Central memory CD4-positive, alpha-beta T cell (primary cell): ENCODE results near the gene LRMDA.

Experiments used
- DNase-seq: peaks from one replicate; pipeline ENCODE4 v3.0.0; 2022

Gene LRMDA

GRCh38 chr10:76198287-76199035 lies 767.0 kb downstream of the LRMDA start:
- no peak for DNase-seq

- no peak for DNase-seq
Observed at GRCh38 chr10:76201962-76202361, 770.5 kb downstream of the LRMDA start.

- DNase-seq: no peak
Observed at GRCh38 chr10:76202777-76203176, 771.4 kb downstream of the LRMDA start.

GRCh38 chr10:76205361-76205760 lies 773.9 kb downstream of the LRMDA start:
- no peak for DNase-seq

- no peak for DNase-seq
Observed at GRCh38 chr10:76206797-76207352, 775.5 kb downstream of the LRMDA start.

- DNase-seq: no peak
Observed at GRCh38 chr10:76209135-76209534, 777.7 kb downstream of the LRMDA start.

GRCh38 chr10:76210211-76210610 lies 778.8 kb downstream of the LRMDA start:
- DNase-seq: no peak

- no peak for DNase-seq
Observed at GRCh38 chr10:76211691-76212090, 780.3 kb downstream of the LRMDA start.

- no peak for DNase-seq
Observed at GRCh38 chr10:76213876-76214275, 782.5 kb downstream of the LRMDA start.

GRCh38 chr10:76218035-76218434 lies 786.6 kb downstream of the LRMDA start:
- no peak for DNase-seq

- no peak for DNase-seq
Observed at GRCh38 chr10:76229341-76229740, 797.9 kb downstream of the LRMDA start.

- DNase-seq: no peak
Observed at GRCh38 chr10:76230921-76231285, 799.5 kb downstream of the LRMDA start.

- DNase-seq: no peak
Observed at GRCh38 chr10:76231286-76231934, 800.0 kb downstream of the LRMDA start.

- no peak for DNase-seq
Observed at GRCh38 chr10:76234499-76235226, 803.2 kb downstream of the LRMDA start.

- no peak for DNase-seq
Observed at GRCh38 chr10:76236356-76236755, 804.9 kb downstream of the LRMDA start.

- DNase-seq: no peak
Observed at GRCh38 chr10:76242956-76243355, 811.5 kb downstream of the LRMDA start.

- DNase-seq: no peak
Observed at GRCh38 chr10:76244061-76244686, 812.8 kb downstream of the LRMDA start.

- DNase-seq: no peak
Observed at GRCh38 chr10:76245951-76246495, 814.6 kb downstream of the LRMDA start.

GRCh38 chr10:76248649-76249200 lies 817.3 kb downstream of the LRMDA start:
- DNase-seq: no peak

- DNase-seq: no peak
Observed at GRCh38 chr10:76251841-76252671, 820.6 kb downstream of the LRMDA start.

- DNase-seq: no peak
Observed at GRCh38 chr10:76252733-76253132, 821.3 kb downstream of the LRMDA start.

GRCh38 chr10:76255241-76255640 lies 823.8 kb downstream of the LRMDA start:
- DNase-seq: no peak
